Inflammatory macrophage treated with lipopolysaccharide for 1 hour (primary cell): ENCODE measurements around the gene CETN2.
"Not testable (repeated sequence)": the region's sequence is repeated elsewhere in the genome, so short reads cannot be mapped to it uniquely, and the experiment has no call there.

Source experiments
- DNase-seq, 2 donors: peaks; one replicate each; pipeline ENCODE4 v3.0.0-alpha.2; 2020 to 2022

Gene CETN2

GRCh38 chrX:152831391-152831790 is 834 bp upstream of the CETN2 start:
- no peak for DNase-seq

- no peak for DNase-seq
These were observed 5.6 kb downstream of the CETN2 start for GRCh38 chrX:152824841-152825374.

- DNase-seq: no peak
These were observed 6.9 kb downstream of the CETN2 start for GRCh38 chrX:152823657-152824056.

- no peak for DNase-seq
These were observed 8.0 kb downstream of the CETN2 start for GRCh38 chrX:152822383-152823086.

- peak in 1 of 2 donors; percentile 20 for DNase-seq
These were observed 9.3 kb downstream of the CETN2 start for GRCh38 chrX:152821145-152821765.

GRCh38 chrX:152819732-152820131 is 10.8 kb downstream of the CETN2 start:
- DNase-seq: no peak

- no peak for DNase-seq
These were observed 11.3 kb downstream of the CETN2 start for GRCh38 chrX:152819266-152819665.

- DNase-seq: no peak
These were observed 12.2 kb downstream of the CETN2 start for GRCh38 chrX:152818356-152818755.

GRCh38 chrX:152817078-152817764 is 13.3 kb downstream of the CETN2 start:
- peak in 1 of 2 donors; percentile 12 for DNase-seq

GRCh38 chrX:152814048-152814447 is 16.5 kb downstream of the CETN2 start:
- DNase-seq: no peak

- no peak for DNase-seq
These were observed 17.4 kb downstream of the CETN2 start for GRCh38 chrX:152813206-152813605.

GRCh38 chrX:152810403-152810802 is 20.2 kb downstream of the CETN2 start:
- DNase-seq: no peak

GRCh38 chrX:152806035-152806434 is 24.5 kb downstream of the CETN2 start:
- DNase-seq: no peak

- DNase-seq: no peak
These were observed 31.6 kb downstream of the CETN2 start for GRCh38 chrX:152798945-152799344.

GRCh38 chrX:152787062-152787461 is 43.5 kb downstream of the CETN2 start:
- DNase-seq: not testable (repeated sequence)
